Lower lobe of right lung (tissue), 2 donors: ENCODE data around the gene IQCH. TPM values are rescaled to one million over a fixed set of nuclear protein-coding genes. Genes with fewer than 3 reads are reported as not detected.

ENCODE experiments used
- ATAC-seq, 2 donors: fragments of 200-7000 bp; cut with Tn5 transposase; one replicate each; pipeline ENCODE4 v1.9.1; 2020 to 2022; ENCODE audit warnings: mild to moderate bottlenecking in 2 of 2, moderate library complexity in 2 of 2
- DNase-seq: peaks from one replicate; pipeline ENCODE4 v3.0.0-alpha.2; 2020
- H3K27ac ChIP-seq: fragments of 200-600 bp; one replicate; pipeline ENCODE4 v1.8.0; 2022
- H3K27me3 ChIP-seq: fragments of 200-600 bp; one replicate; pipeline ENCODE4 v1.8.0; 2022; ENCODE audit warnings: low read depth
- H3K36me3 ChIP-seq: fragments of 200-600 bp; one replicate; pipeline ENCODE4 v1.8.0; 2022; ENCODE audit warnings: mild to moderate bottlenecking
- H3K4me1 ChIP-seq: fragments of 200-600 bp; one replicate; pipeline ENCODE4 v1.8.0; 2022
- H3K4me3 ChIP-seq: fragments of 200-600 bp; one replicate; pipeline ENCODE4 v1.8.0; 2022; ENCODE audit warnings: mild to moderate bottlenecking
- H3K9me3 ChIP-seq: fragments of 200-600 bp; one replicate; pipeline ENCODE4 v1.8.0; 2022
- CTCF ChIP-seq: fragments of 200-600 bp; IDR thresholded peaks from one replicate; pipeline ENCODE4 v1.8.0; 2022; ENCODE audit warnings: antibody characterized with exemption, mild to moderate bottlenecking
- intact Hi-C: fragments of 100-400 bp; cut with DNase I; formaldehyde crosslinking; loops from one replicate; pipeline ENCODE4 v1.11.0; 2022
- total RNA-seq: library from RNA; stranded (reverse); fragmentation: NEBNext Ultra II Directional; extraction: Animal tissue kit (Norgen Biotek cat#: 25700); gene quantifications from one replicate; pipeline ENCODE4 v1.2.1, GENCODE V29; 2021
- donor health status: DM: no; HTN: yes; CAD: no; lungs with severe emphysema.

The IQCH gene
- total RNA-seq, 1 donor from 2014 or later, result 2.3 TPM

- H3K27ac ChIP-seq, result no peak overlapping the region
- TF ChIP-seq CTCF, result no peak
- intact Hi-C loops, result no loop called here
- H3K36me3 ChIP-seq, result no peaks in the 10 kb centered on the region
- H3K4me3 ChIP-seq, result no peak overlapping the region
- DNase-seq (no peak), ATAC-seq (peak in 1 of 2 donors; percentile 61)
- peaks cover 8% of the 10 kb centered on the region for H3K4me1 ChIP-seq
- no peaks in the 10 kb centered on the region for H3K27me3 ChIP-seq
- no peaks in the 10 kb centered on the region for H3K9me3 ChIP-seq
Measured at GRCh38 chr15:67413770-67414390, 159.3 kb downstream of the IQCH start.

- H3K4me1 ChIP-seq, result peaks cover 8% of the 10 kb centered on the region
- TF ChIP-seq CTCF, result no peak
- H3K27ac ChIP-seq, result no peak overlapping the region
- H3K27me3 ChIP-seq, result no peaks in the 10 kb centered on the region
- ATAC-seq (no peak), DNase-seq (no peak)
- intact Hi-C loops, result no loop called here
- no peaks in the 10 kb centered on the region for H3K36me3 ChIP-seq
- H3K4me3 ChIP-seq, result no peak overlapping the region
- no peaks in the 10 kb centered on the region for H3K9me3 ChIP-seq
Measured at GRCh38 chr15:67415181-67415580, 160.6 kb downstream of the IQCH start.

- Histone ChIP-seq H3K9me3 (no peaks in the 10 kb centered on the region), H3K27me3 (no peaks in the 10 kb centered on the region), H3K4me3 (no peak overlapping the region), H3K36me3 (no peaks in the 10 kb centered on the region), H3K4me1 (peaks cover 8% of the 10 kb centered on the region), H3K27ac (no peak overlapping the region)
- DNase-seq (no peak), ATAC-seq (no peak)
- no peak for TF ChIP-seq CTCF
- intact Hi-C loops, result no loop called here
Measured at GRCh38 chr15:67416891-67417290, 162.3 kb downstream of the IQCH start.

- no peak overlapping the region for H3K27ac ChIP-seq
- no peaks in the 10 kb centered on the region for H3K4me1 ChIP-seq
- no peaks in the 10 kb centered on the region for H3K9me3 ChIP-seq
- H3K4me3 ChIP-seq, result no peak overlapping the region
- no peaks in the 10 kb centered on the region for H3K36me3 ChIP-seq
- no peak for TF ChIP-seq CTCF
- no peaks in the 10 kb centered on the region for H3K27me3 ChIP-seq
- intact Hi-C loops, result no loop called here
- no peak for ATAC-seq
- DNase-seq, result no peak
Measured at GRCh38 chr15:67419705-67420104, 165.1 kb downstream of the IQCH start.

- H3K27me3 ChIP-seq, result no peaks in the 10 kb centered on the region
- ATAC-seq (no peak), DNase-seq (no peak)
- no peaks in the 10 kb centered on the region for H3K9me3 ChIP-seq
- no peak overlapping the region for H3K4me3 ChIP-seq
- no peak overlapping the region for H3K27ac ChIP-seq
- H3K4me1 ChIP-seq, result no peaks in the 10 kb centered on the region
- TF ChIP-seq CTCF, result no peak
- intact Hi-C loops, result no loop called here
- H3K36me3 ChIP-seq, result no peaks in the 10 kb centered on the region
Measured at GRCh38 chr15:67420137-67420536, 165.6 kb downstream of the IQCH start.
